Motor neuron (in vitro differentiated cells): ENCODE measurements around the gene BCAS3. TPM values are rescaled to one million over a fixed set of nuclear protein-coding genes. Genes with fewer than 3 reads are reported as not detected.

Source experiments
- ATAC-seq, 8 experiments: fragments of 200-7000 bp; cut with Tn5 transposase; replicated peaks in 6 of 8; 2 replicates each; pipeline ENCODE4 v1.8.0; 2021; ENCODE audit warnings: mild to moderate bottlenecking in 8 of 8, moderate library complexity in 8 of 8
- H3K27ac ChIP-seq, 2 donors: fragments of 250-450 bp; sonication (Bioruptor Pico); 2 replicates each; pipeline ENCODE4 v1.9.0; 2021; ENCODE audit warnings: antibody characterized with exemption in 2 of 2, mild to moderate bottlenecking in 2 of 2, moderate library complexity in 1 of 2
- H3K4me1 ChIP-seq, 2 donors: fragments of 250-450 bp; sonication (Bioruptor Pico); replicated peaks in 1 of 2; 2 replicates each; pipeline ENCODE4 v1.6.1; 2021; ENCODE audit warnings: antibody characterized with exemption in 2 of 2, mild to moderate bottlenecking in 2 of 2, moderate library complexity in 1 of 2
- H3K4me3 ChIP-seq, 5 donors: fragments of 250-450 bp; sonication (Bioruptor Pico); 2 replicates each; pipeline ENCODE4 v1.9.0; 2021; ENCODE audit warnings: antibody characterized with exemption in 5 of 5, mild to moderate bottlenecking in 5 of 5, moderate library complexity in 4 of 5
- WGBS, 10 experiments: fragments of 450-650 bp; shearing (Covaris generic); methylation state at CpG; one replicate each; pipeline ENCODE4 v1.0.0; 2022; 5-methylcytosine and 5-hydroxymethylcytosine counted together
- in situ Hi-C, 9 experiments: fragments of 400-800 bp; cut with MboI; loops; one replicate each; pipeline ENCODE4 v1.15.0; 2021; ENCODE audit warnings: low sequenced_read_pairs in 9 of 9, low pct_unique_long_range_greater_than_20kb in 2 of 9; ENCODE audit not compliant: unreplicated experiment in 9 of 9
- total RNA-seq, 8 experiments: library from RNA; unstranded; fragments of 300-600 nt; gene quantifications; 2 replicates each; pipeline versions ENCODE4 v1.2.3 to v1.2.4, GENCODE V29; 2022

Gene BCAS3
- total RNA-seq, 8 experiments from 2014 or later, result 18.1 to 45.4 (median 26.8) TPM

DNA sequence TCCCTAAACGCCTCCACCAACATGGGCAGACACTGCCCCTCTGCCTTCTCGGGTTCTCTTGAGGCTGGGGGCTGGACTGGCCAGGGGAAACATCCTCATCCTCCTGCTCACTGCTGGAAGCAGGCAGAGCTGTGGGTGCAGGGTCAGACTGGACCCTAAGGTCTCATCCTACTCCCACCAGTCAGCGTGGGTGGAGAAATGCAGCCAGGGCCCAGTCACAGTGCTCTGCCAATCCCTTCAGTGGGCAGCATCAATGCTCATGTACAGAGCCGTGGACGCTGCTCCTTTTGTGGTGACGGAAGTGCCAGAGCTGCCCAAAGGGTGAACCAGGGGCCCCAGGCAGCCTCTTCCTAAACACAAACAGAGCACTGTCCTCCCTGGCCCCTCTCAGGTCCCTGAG, 708.6 kb downstream of the BCAS3 start:
- 70 to 100% (median 100%) methylated on average over 2 to 5 of the region's 6 CpGs; no CpG with 5 or more reads in 7 of the 10 experiments for WGBS, 10 experiments
- in situ Hi-C loops, result loop anchor here in 6 of 9 experiments (25.0 kb wide), 3 partner anchors 374 to 674 kb away; no protein-coding TSS in a partner anchor
- ATAC-seq, result no peak
- Histone ChIP-seq H3K27ac (no peak overlapping the region), H3K4me1 (peaks cover 0 to 9% of the 10 kb centered on the region in 2 donors), H3K4me3 (no peak overlapping the region)

DNA sequence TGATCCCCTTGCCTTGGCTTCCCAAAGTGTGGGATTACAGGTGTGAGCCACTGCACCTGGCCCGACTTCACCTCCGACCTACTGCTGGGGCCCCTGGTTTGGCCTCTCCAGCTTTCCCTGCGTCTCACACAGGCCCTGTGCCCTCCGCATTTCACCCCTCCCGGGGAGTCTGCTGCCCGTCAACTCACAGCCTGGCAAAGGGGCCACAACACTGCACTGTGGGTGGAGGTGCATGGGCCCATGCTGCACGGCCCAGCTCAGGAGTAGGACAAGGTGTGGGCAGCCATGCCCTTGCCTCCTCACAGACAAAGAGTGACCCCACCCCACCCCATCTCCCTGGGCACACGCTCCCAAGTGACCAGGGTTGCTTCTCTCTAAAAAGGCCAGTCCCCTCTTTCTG, 709.4 kb downstream of the BCAS3 start:
- H3K27ac ChIP-seq, result no peak overlapping the region
- in situ Hi-C loops, result loop anchor here in 6 of 9 experiments (25.0 kb wide), 3 partner anchors 375 to 675 kb away; no protein-coding TSS in a partner anchor
- ATAC-seq, result no peak
- H3K4me3 ChIP-seq, result no peak overlapping the region
- WGBS, 10 experiments, result 80 to 100% methylated on average over 1 of the region's 8 CpGs; no CpG with 5 or more reads in 8 of the 10 experiments
- peaks cover 0 to 3% of the 10 kb centered on the region in 2 donors for H3K4me1 ChIP-seq

DNA sequence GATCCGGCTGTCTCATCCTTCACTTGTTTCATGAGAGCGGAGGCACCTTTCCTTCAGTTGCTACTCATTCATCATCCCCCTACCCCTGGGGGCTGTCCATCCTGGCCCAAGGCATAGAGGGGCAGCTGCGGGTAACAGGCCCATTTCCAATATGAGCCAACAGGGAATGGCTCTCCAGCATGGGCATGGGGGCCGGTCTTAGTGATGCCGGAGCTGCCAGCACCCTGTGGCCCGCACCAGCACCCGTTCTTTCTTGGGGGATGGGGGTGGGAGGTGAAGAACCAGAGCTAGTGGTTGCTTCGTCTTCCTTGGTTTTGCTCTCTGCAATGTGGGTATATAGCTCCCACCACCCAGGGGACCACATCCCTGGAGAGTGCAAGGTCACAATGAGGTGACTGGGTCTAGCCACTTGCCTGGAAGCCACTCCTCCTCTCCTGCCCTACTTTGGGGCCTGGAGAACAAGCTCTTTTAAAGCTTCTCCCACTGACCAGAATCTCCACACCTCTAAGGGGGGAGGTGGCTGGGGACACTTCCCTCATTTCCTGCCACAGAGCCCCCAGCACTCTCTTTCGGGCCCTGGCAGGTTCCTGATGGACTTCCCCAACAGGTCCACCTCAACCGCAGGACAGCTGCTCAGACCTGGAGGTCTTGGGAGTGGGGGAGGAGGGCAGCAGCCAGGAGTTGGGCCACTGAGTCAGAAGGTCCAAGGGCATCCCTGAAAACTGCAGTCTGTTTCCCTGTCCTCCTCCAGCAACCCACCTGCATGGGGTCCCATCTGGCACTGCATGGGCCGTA, 710.1 kb downstream of the BCAS3 start:
- in situ Hi-C loops, result loop anchor here in 6 of 9 experiments (25.0 kb wide), 3 partner anchors 375 to 675 kb away; no protein-coding TSS in a partner anchor
- 96 to 100% (median 100%) methylated on average over 1 to 5 of the region's 11 CpGs; no CpG with 5 or more reads in 5 of the 10 experiments for WGBS, 10 experiments

DNA sequence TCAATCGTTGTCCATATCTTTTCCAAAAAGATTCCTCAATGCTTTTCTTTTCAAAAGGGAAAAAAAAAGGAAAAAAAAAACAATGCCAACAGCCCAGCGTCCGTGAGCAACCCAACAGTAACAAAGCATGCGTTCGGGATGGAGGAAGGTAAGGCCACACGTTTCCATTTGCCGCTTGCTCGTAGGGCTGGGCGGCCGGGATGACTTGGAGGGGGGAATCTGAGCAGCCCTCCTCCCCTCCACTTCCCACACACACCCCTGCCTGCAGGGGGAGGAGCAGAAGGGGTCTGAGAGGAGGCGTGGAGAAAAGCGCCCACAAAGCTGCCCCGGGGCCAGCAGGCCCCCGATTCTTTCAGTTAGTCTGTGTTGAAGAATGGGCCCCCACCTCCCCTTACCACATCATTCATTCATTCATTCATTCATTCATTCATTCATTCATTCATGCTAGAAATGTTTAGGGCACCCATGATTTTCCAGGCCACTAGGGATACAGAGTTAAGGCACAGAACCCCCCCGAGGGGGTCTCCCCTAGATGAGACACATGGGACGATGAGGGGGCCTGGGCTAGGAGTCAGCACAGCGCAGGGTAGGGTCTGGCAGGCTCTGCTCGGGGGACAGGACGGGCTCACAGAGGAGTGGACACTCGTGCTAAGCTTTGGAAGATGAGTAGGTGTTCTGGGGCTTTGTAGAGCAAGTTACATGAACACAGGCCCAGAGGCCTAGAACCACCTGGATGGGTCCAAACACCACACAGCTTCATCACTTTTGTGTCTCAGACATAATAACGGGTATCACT, 711.1 kb downstream of the BCAS3 start:
- no peak overlapping the region for H3K27ac ChIP-seq
- 55 to 100% (median 85%) methylated on average over 2 to 11 of the region's 21 CpGs; no CpG with 5 or more reads in 2 of the 10 experiments for WGBS, 10 experiments
- H3K4me3 ChIP-seq, result no peak overlapping the region
- in situ Hi-C loops, result loop anchor here in 6 of 9 experiments (25.0 kb wide), 3 partner anchors 376 to 676 kb away; no protein-coding TSS in a partner anchor
- peaks cover 0 to 3% of the 10 kb centered on the region in 2 donors for H3K4me1 ChIP-seq
- no peak for ATAC-seq

More for the DNA sequence above, 710.1 kb downstream of the BCAS3 start:
- no peak overlapping the region for H3K4me3 ChIP-seq
- no peak for ATAC-seq
- no peak overlapping the region for H3K27ac ChIP-seq
- H3K4me1 ChIP-seq, result peaks cover 0 to 3% of the 10 kb centered on the region in 2 donors

DNA sequence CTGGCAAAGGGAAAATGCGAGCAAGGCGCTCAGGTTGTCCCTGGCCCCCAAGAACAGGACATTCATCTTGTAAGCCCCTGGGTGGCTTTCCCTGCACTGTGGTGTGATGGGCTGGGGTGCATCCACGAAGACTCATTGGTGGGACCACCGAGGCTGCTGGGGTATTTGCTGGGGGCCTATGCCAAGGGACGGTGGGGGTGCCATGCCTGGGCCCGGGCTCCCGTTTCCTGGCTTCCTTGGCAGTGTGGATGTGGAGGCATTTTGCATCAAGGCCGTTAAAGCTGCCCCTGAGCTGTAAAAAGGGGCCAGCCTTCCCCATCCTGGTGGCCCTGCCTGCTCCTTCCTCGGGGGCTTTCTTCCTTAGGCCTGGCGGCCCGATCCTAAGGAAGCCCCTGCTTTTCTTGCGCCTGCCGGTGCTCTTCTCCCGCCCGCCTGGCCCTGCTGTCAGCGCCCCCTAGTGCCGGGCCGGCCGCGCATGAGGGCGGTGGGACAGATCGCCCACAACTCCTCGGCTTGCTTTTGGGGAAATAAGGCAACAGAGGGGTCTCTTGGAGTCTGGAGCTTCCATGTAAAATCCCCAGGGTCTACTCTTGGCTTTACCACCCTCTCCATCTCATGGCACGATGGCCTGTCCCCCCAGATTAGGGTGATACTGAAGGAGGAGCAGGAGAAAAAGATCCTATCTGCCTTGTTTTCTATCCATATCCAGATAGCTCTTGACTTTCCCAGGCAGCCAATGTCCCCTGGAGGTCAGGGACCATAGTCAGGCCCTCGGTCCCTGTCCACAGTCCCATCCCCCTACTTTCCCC, 712.2 kb downstream of the BCAS3 start:
- H3K4me3 ChIP-seq, result no peak overlapping the region
- peaks cover 0 to 3% of the 10 kb centered on the region in 2 donors for H3K4me1 ChIP-seq
- peak; percentile 56 to 86 (median 66) for ATAC-seq
- in situ Hi-C loops, result loop anchor here in 6 of 9 experiments (10.0 to 25.0 kb wide), 5 partner anchors 378 to 678 kb away; no protein-coding TSS in a partner anchor
- H3K27ac ChIP-seq, result no peak overlapping the region
- WGBS, 10 experiments, result 0 to 92% (median 35%) methylated on average over 1 to 3 of the region's 25 CpGs; no CpG with 5 or more reads in 4 of the 10 experiments

DNA sequence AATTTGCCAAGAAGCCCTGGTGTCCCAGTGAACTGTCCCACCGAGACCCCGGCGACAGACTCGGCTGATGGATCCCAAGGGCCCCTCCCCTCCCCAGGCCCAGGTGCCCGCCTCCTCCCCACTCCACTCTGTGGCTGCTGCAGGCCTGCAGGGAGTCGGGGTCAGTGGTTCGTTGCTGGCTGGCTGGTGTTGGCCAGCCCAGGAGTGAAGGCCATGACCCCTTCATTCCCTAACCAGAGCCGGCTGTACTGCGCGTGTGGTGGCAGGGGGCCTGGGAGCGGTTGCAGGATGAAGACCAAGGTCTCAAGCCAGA, 712.8 kb downstream of the BCAS3 start:
- Histone ChIP-seq H3K4me1 (peaks cover 0 to 3% of the 10 kb centered on the region in 2 donors), H3K27ac (no peak overlapping the region), H3K4me3 (no peak overlapping the region)
- 88% methylated on average over 4 of the region's 11 CpGs; no CpG with 5 or more reads in 9 of the 10 experiments for WGBS, 10 experiments
- in situ Hi-C loops, result loop anchor here in 6 of 9 experiments (10.0 to 25.0 kb wide), 5 partner anchors 378 to 678 kb away; no protein-coding TSS in a partner anchor
- no peak for ATAC-seq

DNA sequence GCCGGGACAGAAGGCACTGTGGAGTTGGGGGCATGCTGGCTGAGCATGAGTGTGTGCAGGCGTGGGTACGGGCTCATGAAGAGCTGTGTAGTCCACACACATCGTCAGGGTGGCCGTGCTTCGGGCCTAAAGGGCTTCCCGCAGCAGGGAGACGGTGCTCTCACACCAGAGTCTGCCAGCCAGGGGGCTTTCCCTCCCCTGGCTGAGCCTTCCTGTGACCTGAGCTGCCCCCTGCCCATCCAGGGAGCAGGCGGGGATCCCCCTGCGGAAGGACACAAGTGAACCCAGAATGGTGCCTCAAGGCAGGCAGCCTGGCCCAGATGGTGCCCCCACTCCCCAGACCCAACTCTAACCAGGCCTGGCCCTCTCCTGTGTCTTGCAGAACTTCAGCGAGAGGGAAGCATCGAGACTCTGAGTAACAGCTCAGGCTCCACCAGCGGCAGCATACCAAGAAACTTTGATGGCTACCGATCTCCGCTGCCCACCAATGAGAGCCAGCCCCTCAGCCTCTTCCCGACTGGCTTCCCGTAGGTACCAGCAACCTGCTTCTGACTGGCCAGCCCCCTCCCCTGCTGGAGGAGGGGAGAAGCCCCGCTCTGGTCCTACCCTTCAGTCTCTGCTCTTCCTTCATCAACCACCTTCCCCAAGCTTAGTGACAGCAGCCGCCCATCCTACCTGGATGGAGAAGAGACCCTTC, 714.1 kb downstream of the BCAS3 start:
- WGBS, 10 experiments, result 60 to 100% (median 89%) methylated on average over 1 to 6 of the region's 19 CpGs; no CpG with 5 or more reads in 5 of the 10 experiments
- ATAC-seq, result no peak
- H3K27ac ChIP-seq, result no peak overlapping the region
- in situ Hi-C loops, result loop anchor here in 6 of 9 experiments (10.0 to 25.0 kb wide), 5 partner anchors 379 to 679 kb away; no protein-coding TSS in a partner anchor
- H3K4me1 ChIP-seq, result peaks cover 0 to 3% of the 10 kb centered on the region in 2 donors
- H3K4me3 ChIP-seq, result no peak overlapping the region

DNA sequence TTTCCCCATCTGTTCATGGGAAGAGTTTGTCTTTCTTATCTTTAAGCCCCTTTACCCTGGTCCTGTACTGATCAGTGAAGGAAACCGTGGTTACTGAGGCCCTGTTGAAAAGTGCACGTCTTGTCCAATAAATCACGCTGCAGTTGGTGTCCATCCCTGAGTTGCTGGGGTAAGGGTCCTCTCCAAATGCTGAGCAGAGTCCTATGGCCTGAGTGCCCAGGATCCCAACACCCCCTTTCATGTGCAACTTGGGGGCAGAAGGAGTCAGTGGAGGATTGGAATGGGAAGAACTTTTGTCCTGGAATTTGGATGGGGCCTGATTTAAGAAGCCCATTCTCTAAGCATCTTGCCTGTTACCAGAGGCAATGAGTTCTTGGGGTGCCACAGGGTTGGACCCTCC, 715.0 kb downstream of the BCAS3 start:
- no peak overlapping the region for H3K4me3 ChIP-seq
- in situ Hi-C loops, result loop anchor here in 6 of 9 experiments (10.0 to 25.0 kb wide), 5 partner anchors 380 to 680 kb away; no protein-coding TSS in a partner anchor
- 80 to 88% (median 80%) methylated on average over 1 to 3 of the region's 3 CpGs; no CpG with 5 or more reads in 7 of the 10 experiments for WGBS, 10 experiments
- peaks cover 0 to 3% of the 10 kb centered on the region in 2 donors for H3K4me1 ChIP-seq
- ATAC-seq, result no peak
- H3K27ac ChIP-seq, result no peak overlapping the region

DNA sequence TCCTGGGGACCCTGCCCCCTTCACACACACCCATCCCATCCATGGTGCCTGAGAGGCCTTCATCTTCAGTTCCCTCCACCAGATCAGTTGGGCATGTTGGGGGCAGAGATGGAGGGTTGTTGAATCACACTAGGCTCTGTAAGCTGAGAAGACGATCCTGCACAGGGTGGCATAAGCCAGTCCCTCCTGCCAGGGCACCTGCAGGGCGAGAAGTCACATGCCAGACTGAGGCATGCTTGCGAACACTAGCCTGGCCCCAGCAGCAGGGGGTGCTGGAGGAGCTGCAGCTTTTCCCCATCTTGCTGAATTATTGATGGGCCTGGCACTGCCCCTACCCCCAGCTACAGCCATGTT, 715.9 kb downstream of the BCAS3 start:
- 20 to 100% (median 80%) methylated on average over 1 to 2 of the region's 3 CpGs; no CpG with 5 or more reads in 5 of the 10 experiments for WGBS, 10 experiments
- H3K4me1 ChIP-seq, result peaks cover 0 to 3% of the 10 kb centered on the region in 2 donors
- no peak overlapping the region for H3K27ac ChIP-seq
- in situ Hi-C loops, result loop anchor here in 6 of 9 experiments (10.0 to 25.0 kb wide), 5 partner anchors 381 to 681 kb away; no protein-coding TSS in a partner anchor
- no peak overlapping the region for H3K4me3 ChIP-seq
- no peak for ATAC-seq

DNA sequence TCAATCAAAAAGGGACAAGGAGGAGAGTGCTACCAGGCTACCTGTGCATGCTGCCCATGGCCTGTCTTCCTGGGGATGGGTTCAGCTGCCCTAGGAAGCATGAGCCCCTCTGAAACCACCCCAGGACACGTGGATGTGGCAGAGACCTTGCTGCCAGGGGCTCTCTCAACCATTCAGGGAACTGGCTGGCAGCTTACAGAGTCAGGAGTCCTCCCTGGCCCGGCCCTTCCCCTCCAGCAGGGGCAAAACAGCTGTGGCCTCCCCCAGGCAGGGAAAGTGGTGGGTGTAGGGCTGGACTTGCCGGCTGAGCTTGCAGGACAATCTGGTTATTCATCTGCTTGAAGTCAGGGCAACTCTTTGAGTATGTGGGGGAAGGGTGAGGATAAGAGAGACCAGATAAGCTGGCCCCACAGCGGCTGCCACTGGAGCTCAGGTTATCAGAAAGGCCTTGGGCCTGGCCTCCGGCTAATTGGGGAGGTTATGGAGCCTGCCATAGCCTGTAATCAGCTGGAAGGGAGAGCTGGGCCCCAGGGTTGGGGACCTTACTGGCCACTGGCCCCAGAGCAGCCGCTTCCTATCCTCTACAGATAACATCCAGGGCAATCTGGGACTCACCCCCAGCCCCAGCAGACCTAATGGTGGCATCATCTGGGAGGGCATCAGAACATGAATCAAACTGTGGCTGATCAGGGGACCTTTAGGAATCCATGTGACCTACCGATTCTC, 716.4 kb downstream of the BCAS3 start:
- Histone ChIP-seq H3K4me1 (peaks cover 0 to 3% of the 10 kb centered on the region in 2 donors), H3K4me3 (no peak overlapping the region), H3K27ac (no peak overlapping the region)
- 17 to 100% (median 66%) methylated on average over 1 to 5 of the region's 7 CpGs; no CpG with 5 or more reads in 5 of the 10 experiments for WGBS, 10 experiments
- no peak for ATAC-seq
- in situ Hi-C loops, result loop anchor here in 6 of 9 experiments (10.0 to 25.0 kb wide), 5 partner anchors 382 to 682 kb away; no protein-coding TSS in a partner anchor
